Adrenal gland (tissue), 19 donors: ENCODE data around the gene HEPACAM. TPM values are rescaled to one million over a fixed set of nuclear protein-coding genes. Genes with fewer than 3 reads are reported as not detected.

Experiments used
- DNase-seq, 7 donors: peaks; one replicate each; pipeline ENCODE4 v3.0.0-alpha.2; 2019 to 2020
- H3K27ac ChIP-seq, 5 donors: fragments of 200-600 bp; sonication (generic) in 4 of 5; 1 replicate in 3 of 5; 2 replicates in 2 of 5; pipeline versions ENCODE4 v1.5.1 to v1.8.0; 2016 to 2020; ENCODE audit warnings: mild to moderate bottlenecking in 1 of 5
- H3K27me3 ChIP-seq: fragments of 200-600 bp; 2 replicates; pipeline ENCODE4 v1.8.0; 2021
- H3K36me3 ChIP-seq, 2 donors: fragments of 200-600 bp; replicated peaks in 1 of 2; 1 replicate in 1 of 2; 2 replicates in 1 of 2; pipeline versions ENCODE4 v1.5.1 to v1.8.0; 2018 to 2022
- H3K4me1 ChIP-seq, 2 donors: fragments of 200-600 bp; replicated peaks in 1 of 2; 1 replicate in 1 of 2; 2 replicates in 1 of 2; pipeline versions ENCODE4 v1.5.1 to v1.8.0; 2018 to 2021
- H3K4me3 ChIP-seq, 4 donors: fragments of 200-600 bp; sonication (generic) in 3 of 4; one replicate each; pipeline ENCODE4 v1.5.1; 2016 to 2018
- H3K9me3 ChIP-seq, 3 donors: fragments of 200-600 bp; sonication (generic) in 1 of 3; replicated peaks in 1 of 3; 1 replicate in 2 of 3; 2 replicates in 1 of 3; pipeline versions ENCODE4 v1.5.1 to v1.8.0; 2016 to 2021
- CTCF ChIP-seq, 6 experiments: fragments of 450-650 bp in 4 of 6; fragments of 200-600 bp in 2 of 6; sonication (generic) in 1 of 6; IDR thresholded peaks; 1 replicate in 5 of 6; 2 replicates in 1 of 6; pipeline versions ENCODE4 v1.5.1 to v1.8.0; 2016 to 2021; ENCODE audit warnings: antibody characterized with exemption in 6 of 6, mild to moderate bottlenecking in 2 of 6, moderate library complexity in 1 of 6
- POLR2A ChIP-seq, 2 donors: fragments of 450-650 bp; IDR thresholded peaks; one replicate each; pipeline ENCODE4 v1.6.1; 2017; ENCODE audit warnings: antibody characterized with exemption in 2 of 2, mild to moderate bottlenecking in 2 of 2, moderate library complexity in 1 of 2
- WGBS, 4 donors: extraction: QIAGEN DNeasy Blood & Tissue Kit in 2 of 4; methylation state at CpG; one replicate each; pipeline versions ENCODE4 v1.1.5 to v1.1.7; 2013 to 2017; 5-methylcytosine and 5-hydroxymethylcytosine counted together
- intact Hi-C, 2 donors: fragments of 100-400 bp; cut with DNase I; formaldehyde crosslinking; loops; one replicate each; pipeline versions ENCODE4 v1.14.1 to v1.15.0; 2022 to 2023
- long read RNA-seq, 10 donors: library from polyadenylated mRNA in 3 of 10; unstranded in 2 of 10; stranded (forward) in 1 of 10; transcript quantifications; one replicate each; pipeline ENCODE4 v2.0.0 and lab custom pipeline, GENCODE V29; 2021 to 2026
- polyA plus RNA-seq, 3 donors: library from polyadenylated mRNA; stranded (reverse); fragments of 200-250 nt in 2 of 3; fragments of 350-450 nt in 1 of 3; fragmentation: Illumina TruSeq in 1 of 3; extraction: RNeasy Lipid Tissue Mini Kit (QIAGEN cat#74804) in 1 of 3; gene quantifications; one replicate each; pipeline ENCODE4 v1.2.3, GENCODE V29; 2013 to 2014
- total RNA-seq, 9 donors: library from RNA; depleted of rRNA in 4 of 9; stranded (reverse); fragments of >200 nt in 4 of 9; fragments of 120-200 nt in 1 of 9; fragmentation: NEBNext Ultra II Directional in 1 of 9; extraction: Animal tissue kit (Norgen Biotek cat#: 25700) in 1 of 9; gene quantifications; one replicate each; pipeline versions ENCODE4 v1.1.0 to v1.2.4, GENCODE V29; 2013 to 2023
- donor health status: healthy with polysubstance abuse.
- donor health status: Bipolar disorder and iron deficiency.
- donor health status: DM: yes; HTN: yes; CAD: no.
- donor health status: DM: no; HTN: no; CAD: no.
- donor health status: DM: no; HTN: no; CAD: no.
- donor health status: DM: yes; HTN: yes; CAD: no.

HEPACAM gene, protein sequence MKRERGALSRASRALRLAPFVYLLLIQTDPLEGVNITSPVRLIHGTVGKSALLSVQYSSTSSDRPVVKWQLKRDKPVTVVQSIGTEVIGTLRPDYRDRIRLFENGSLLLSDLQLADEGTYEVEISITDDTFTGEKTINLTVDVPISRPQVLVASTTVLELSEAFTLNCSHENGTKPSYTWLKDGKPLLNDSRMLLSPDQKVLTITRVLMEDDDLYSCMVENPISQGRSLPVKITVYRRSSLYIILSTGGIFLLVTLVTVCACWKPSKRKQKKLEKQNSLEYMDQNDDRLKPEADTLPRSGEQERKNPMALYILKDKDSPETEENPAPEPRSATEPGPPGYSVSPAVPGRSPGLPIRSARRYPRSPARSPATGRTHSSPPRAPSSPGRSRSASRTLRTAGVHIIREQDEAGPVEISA
- total RNA-seq: 1 to 10 TPM in 1 of 9 donors, under 1 TPM in 5, not detected in 3; 0.06 to 2.3 (median 0.23) TPM
- polyA plus RNA-seq: 1 to 10 TPM in 1 of 3 donors, under 1 TPM in 2; 0.16 to 1.6 (median 0.24) TPM
- long read RNA-seq, donor 1: 0 reads
- long read RNA-seq, donor 2: 0 reads
- long read RNA-seq, donor 3: 0 reads
- long read RNA-seq, donor 4: 0 reads
- long read RNA-seq, donor 5: 0 reads
- long read RNA-seq, donor 6: 0 reads
- long read RNA-seq, donor 7: 0 reads
- long read RNA-seq, donor 8: 0 reads
- long read RNA-seq, donor 9: 0 reads
- long read RNA-seq, donor 10: 0 reads

DNA sequence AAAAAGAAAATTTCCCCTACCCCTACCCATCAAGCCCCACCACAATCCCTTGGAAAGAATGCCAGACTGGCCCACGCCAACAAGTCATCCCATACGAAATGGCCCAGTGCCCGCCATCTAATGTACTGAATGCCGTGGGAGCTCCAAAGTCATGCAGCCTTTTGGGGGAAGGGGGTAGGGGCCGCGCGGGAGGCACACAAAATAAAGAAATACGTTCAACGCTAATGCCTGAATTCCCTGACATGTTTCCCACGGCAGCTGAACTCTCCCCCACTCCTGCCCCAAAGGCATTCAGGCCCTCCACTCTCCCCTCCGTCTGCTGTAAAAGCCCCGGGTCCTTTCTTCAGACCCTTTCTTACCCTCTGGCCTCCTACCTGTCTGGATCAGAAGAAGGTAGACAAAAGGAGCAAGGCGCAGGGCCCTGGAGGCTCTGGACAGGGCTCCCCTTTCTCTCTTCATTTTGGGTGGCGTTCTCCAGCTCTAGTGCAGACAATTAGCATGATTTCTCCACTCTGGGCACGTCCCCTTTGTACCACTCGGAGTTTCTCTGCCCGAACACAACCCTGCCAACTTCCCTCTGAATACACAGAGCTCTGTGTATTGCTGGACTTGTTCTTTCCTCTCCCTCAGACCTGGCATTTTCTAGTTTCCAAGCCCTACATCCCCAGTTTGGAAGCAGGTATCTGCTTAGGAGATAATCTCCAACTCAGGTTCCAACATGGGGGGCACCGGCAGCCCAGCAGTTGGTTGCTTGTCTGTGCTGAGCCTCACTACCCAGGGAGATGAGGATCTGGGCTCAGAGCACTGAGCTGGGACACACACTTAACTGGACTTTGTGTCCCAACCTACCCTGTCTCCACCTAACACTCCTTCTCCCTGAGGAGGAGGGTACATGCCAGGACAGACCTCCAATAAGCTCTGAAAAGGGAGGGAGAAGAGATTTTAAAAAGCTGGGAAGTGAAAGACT is at the start of gene HEPACAM:
TSS of gene HEPACAM (minus strand) at position 500 of the 967 bp plus-strand sequence. CDS start at position 459, 41 bp downstream.
- H3K36me3 ChIP-seq: no peaks in the 10 kb centered on the region
- no peaks in the 10 kb centered on the region for H3K27me3 ChIP-seq
- 81 to 89% (median 86%) methylated on average over 18 of the region's 18 CpGs for WGBS, 4 donors
- H3K9me3 ChIP-seq: no peaks in the 10 kb centered on the region
- no peak for DNase-seq
- H3K4me3 ChIP-seq: no peak within 1 kb of the TSS
- H3K27ac ChIP-seq: no peak within 1 kb of the TSS
- H3K4me1 ChIP-seq: no peaks in the 10 kb centered on the region
- TF ChIP-seq CTCF (IDR thresholded peaks at IDR 0.05) (no peak), POLR2A (IDR thresholded peaks at IDR 0.05) (no peak)
- intact Hi-C loops: no loop called here

DNA sequence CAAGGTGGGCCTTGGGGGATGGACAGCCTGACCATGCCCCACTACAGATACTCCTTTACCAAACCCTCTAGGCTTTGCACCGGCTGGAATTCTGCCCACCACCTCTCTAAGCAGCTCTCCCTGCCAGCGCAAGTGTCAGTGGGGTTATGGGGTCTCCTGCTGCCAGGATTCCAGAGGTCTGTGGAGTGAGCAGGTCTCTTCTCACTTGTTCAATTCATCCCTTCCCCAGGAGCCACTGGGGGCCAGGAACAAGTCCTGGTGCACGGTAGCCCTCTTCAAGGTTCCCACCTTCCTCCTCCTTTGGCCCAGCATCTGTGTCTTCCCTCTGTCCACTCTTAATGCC is 48.6 kb upstream of the HEPACAM start:
- no peak overlapping the region for H3K27ac ChIP-seq
- H3K27me3 ChIP-seq: no peaks in the 10 kb centered on the region
- intact Hi-C loops: no loop called here
- no peak for DNase-seq
- H3K4me3 ChIP-seq: no peak overlapping the region
- TF ChIP-seq CTCF (IDR thresholded peaks at IDR 0.05): no peak
- no peak for TF ChIP-seq POLR2A (IDR thresholded peaks at IDR 0.05)
- no peaks in the 10 kb centered on the region for H3K9me3 ChIP-seq
- H3K36me3 ChIP-seq: no peaks in the 10 kb centered on the region
- WGBS, 4 donors: 91 to 93% (median 91%) methylated on average over 3 of the region's 3 CpGs
- no peaks in the 10 kb centered on the region for H3K4me1 ChIP-seq

DNA sequence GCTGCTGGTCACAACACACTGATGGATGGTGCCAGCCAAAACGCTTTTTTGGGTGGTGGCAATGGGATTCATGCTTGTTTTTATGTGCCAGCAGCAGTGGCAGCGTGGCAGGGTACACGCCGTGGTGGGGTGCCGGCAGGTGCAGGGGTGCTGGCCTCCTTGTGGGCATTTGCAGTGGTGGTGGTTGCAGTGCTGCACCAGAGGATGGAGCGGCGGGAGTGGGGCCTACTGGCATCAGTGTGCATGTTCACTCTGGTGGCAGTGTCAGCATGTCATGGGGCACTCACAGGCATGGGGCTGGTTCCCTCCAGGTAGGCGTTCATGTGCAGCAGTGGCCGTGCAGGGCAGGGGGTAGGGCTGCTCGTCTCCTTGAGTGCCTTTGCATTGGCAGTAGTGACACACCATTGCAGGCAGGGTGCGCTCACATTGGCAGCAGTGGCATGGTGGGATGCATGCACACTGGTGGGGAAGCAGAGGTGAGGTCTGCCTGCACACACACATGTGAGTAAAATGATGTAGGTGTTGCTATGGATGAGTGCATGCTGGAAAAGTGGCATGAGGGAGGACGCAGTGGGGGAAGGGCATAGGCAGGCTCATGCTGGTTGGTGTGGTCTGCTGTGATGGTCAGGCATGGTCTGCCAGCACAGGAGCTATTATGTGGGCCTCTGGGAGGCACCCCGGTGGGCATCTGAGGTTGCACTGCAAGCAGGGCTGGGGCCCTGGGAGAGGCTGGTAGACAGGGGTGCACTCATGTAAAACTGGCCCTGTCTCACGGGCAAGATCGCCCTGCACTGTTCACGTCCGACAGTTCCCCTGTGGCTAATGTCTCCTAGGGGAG is 48.0 kb upstream of the HEPACAM start:
- 93 to 97% (median 94%) methylated on average over 11 to 17 of the region's 17 CpGs for WGBS, 4 donors
- intact Hi-C loops: no loop called here
- no peak for DNase-seq

More for the DNA sequence above, 48.0 kb upstream of the HEPACAM start:
- H3K9me3 ChIP-seq: no peaks in the 10 kb centered on the region
- no peak overlapping the region for H3K27ac ChIP-seq
- no peaks in the 10 kb centered on the region for H3K4me1 ChIP-seq
- H3K36me3 ChIP-seq: no peaks in the 10 kb centered on the region
- H3K4me3 ChIP-seq: no peak overlapping the region
- no peak for TF ChIP-seq CTCF (IDR thresholded peaks at IDR 0.05)
- no peak for TF ChIP-seq POLR2A (IDR thresholded peaks at IDR 0.05)
- H3K27me3 ChIP-seq: no peaks in the 10 kb centered on the region
